Fibroblast of villous mesenchyme (primary cell): ENCODE measurements around the gene LILRB3. TPM values are rescaled to one million over a fixed set of nuclear protein-coding genes. Genes with fewer than 3 reads are reported as not detected.
"Not testable (repeated sequence)": the region's sequence is repeated elsewhere in the genome, so short reads cannot be mapped to it uniquely, and the experiment has no call there.

Source experiments
- DNase-seq: peaks from one replicate; pipeline ENCODE4 v3.0.0-alpha.2; 2010; ENCODE audit warnings: low read depth
- H3K4me3 ChIP-seq: 2 replicates; pipeline ENCODE4 v1.5.1; 2011; ENCODE audit warnings: low read depth, mild to moderate bottlenecking, low read length
- total RNA-seq: library from RNA; depleted of rRNA; stranded (reverse); fragments of >200 nt; gene quantifications from 2 replicates; pipeline ENCODE4 v1.2.3, GENCODE V29; 2012
- TF ChIP-seq, protein P1 (sequence below): IDR thresholded peaks from 2 replicates; pipeline ENCODE4 v1.5.1; 2012; ENCODE audit warnings: low read depth, mild to moderate bottlenecking, low read length; ENCODE audit not compliant: insufficient read depth

LILRB3 gene
- total RNA-seq, 1 donor = not detected

- TF ChIP-seq, protein P1, sequence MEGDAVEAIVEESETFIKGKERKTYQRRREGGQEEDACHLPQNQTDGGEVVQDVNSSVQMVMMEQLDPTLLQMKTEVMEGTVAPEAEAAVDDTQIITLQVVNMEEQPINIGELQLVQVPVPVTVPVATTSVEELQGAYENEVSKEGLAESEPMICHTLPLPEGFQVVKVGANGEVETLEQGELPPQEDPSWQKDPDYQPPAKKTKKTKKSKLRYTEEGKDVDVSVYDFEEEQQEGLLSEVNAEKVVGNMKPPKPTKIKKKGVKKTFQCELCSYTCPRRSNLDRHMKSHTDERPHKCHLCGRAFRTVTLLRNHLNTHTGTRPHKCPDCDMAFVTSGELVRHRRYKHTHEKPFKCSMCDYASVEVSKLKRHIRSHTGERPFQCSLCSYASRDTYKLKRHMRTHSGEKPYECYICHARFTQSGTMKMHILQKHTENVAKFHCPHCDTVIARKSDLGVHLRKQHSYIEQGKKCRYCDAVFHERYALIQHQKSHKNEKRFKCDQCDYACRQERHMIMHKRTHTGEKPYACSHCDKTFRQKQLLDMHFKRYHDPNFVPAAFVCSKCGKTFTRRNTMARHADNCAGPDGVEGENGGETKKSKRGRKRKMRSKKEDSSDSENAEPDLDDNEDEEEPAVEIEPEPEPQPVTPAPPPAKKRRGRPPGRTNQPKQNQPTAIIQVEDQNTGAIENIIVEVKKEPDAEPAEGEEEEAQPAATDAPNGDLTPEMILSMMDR = no peak
- H3K4me3 ChIP-seq = peak overlapping the region; percentile 80
- peak; percentile 72 for DNase-seq
These were observed 34.5 kb downstream of the LILRB3 start for GRCh38 chr19:54188215-54188871.

DNA sequence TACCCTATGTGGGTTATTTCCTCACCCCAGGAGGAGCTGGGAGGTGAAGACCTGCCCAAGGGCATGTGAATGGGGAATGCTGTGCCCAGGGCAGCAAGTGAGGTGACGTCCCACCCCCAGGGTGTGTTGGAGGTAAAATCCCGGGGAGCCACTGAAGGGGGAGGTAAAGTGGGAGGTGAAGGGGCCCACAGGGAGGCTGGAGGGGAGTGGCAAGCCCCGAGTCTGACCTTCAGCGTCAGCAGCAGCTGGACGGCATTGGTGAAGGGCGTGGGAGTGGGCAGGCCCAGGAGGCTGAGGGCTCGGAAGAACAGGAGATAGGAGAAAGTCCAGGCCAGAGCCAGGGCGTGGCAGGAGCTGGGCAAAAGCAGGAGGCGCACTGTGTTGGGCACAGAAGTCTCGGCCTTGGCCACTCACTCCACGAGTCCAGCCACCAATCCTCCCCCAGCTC, 35.8 kb downstream of the LILRB3 start:
- DNase-seq = peak; percentile 37
- TF ChIP-seq, protein P1 = no peak
- no peak overlapping the region for H3K4me3 ChIP-seq

DNA sequence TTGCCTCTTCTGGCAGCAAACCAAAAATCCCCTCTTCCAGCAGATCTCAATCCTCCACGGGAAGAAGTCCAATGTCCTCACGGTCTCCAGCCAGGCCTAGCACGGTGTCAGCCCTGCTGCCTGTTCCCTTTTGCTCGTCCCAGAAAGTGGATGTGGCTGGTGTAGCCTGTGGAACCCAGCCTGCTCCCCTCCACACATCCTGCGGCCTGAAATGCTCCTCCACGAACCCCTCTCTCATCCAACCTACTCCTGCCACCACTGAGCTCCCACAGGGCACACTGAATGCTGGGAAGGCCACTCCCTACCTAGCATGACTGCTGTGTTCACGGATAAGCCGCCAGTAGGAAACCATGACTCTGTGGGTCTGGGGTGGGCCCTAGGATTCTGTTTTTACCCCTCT, 36.5 kb downstream of the LILRB3 start:
- no peak for DNase-seq
- TF ChIP-seq, protein P1 = no peak
- H3K4me3 ChIP-seq = no peak overlapping the region

- TF ChIP-seq, protein P1 = no peak
- DNase-seq = no peak
These were observed 39.4 kb downstream of the LILRB3 start for GRCh38 chr19:54183431-54183830.

GRCh38 chr19:54181894-54182293, 40.9 kb downstream of the LILRB3 start:
- not testable (repeated sequence) for H3K4me3 ChIP-seq, DNase-seq

More at GRCh38 chr19:54183431-54183830, 39.4 kb downstream of the LILRB3 start:
- H3K4me3 ChIP-seq = no peak overlapping the region

GRCh38 chr19:54180691-54181091, 42.1 kb downstream of the LILRB3 start:
- TF ChIP-seq, protein P1 = no peak
- H3K4me3 ChIP-seq = no peak overlapping the region
- DNase-seq = no peak

DNA sequence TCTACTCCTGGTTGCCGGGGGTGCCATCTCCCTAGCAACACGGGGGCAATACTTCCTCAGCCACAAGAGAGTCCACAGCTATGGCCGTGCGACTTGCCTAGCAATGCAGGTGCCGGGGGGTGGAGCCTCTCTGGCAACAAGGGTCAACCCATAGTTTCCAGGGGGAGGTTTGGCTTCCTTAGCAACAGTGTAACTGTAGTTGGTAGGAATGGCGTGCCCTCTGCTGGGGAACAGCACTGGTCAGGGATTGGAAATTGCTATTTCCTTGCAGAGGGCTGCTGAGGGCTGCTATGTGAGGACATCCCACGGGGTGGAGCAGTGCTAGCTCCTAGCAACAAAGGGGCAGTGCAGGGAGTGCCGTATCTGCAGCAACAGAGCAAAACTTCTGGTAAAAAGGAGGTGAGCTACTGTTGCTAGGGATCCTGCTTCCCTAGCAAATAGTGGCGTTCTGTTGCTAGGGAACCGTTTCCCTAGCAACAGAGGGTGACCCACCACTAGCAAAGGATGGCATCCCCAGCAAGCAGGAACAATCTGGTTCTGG, 42.8 kb downstream of the LILRB3 start:
- TF ChIP-seq, protein P1 = peak; percentile 59
- no peak overlapping the region for H3K4me3 ChIP-seq
- DNase-seq = peak; percentile 76
